Cardiac muscle cell (in vitro differentiated cells and primary cell): ENCODE measurements around the gene CFAP65. TPM values are rescaled to one million over a fixed set of nuclear protein-coding genes. Genes with fewer than 3 reads are reported as not detected.

Source experiments
- DNase-seq, 2 donors: peaks; one replicate each; pipeline versions ENCODE4 v3.0.0 to v3.0.0-alpha.2; 2010 to 2017; ENCODE audit warnings: low read depth in 1 of 2, low spot score in 1 of 2
- H3K27ac ChIP-seq: fragments of 200-600 bp; sonication (generic); 2 replicates; pipeline ENCODE4 v1.5.1; 2016
- H3K27me3 ChIP-seq: fragments of 200-600 bp; sonication (generic); 2 replicates; pipeline ENCODE4 v1.6.0; 2016; ENCODE audit warnings: control low read depth
- H3K36me3 ChIP-seq: fragments of 200-600 bp; sonication (generic); 2 replicates; pipeline ENCODE4 v1.5.1; 2016; ENCODE audit warnings: control low read depth
- H3K4me1 ChIP-seq: fragments of 200-600 bp; sonication (generic); 2 replicates; pipeline ENCODE4 v1.8.1; 2017; ENCODE audit warnings: low read depth, mild to moderate bottlenecking, mixed run types
- H3K4me3 ChIP-seq: fragments of 200-600 bp; sonication (generic); 2 replicates; pipeline ENCODE4 v1.5.1; 2016; ENCODE audit warnings: mild to moderate bottlenecking
- H3K9me3 ChIP-seq: fragments of 200-600 bp; sonication (generic); 2 replicates; pipeline ENCODE4 v1.5.1; 2017; ENCODE audit warnings: low read depth, mild to moderate bottlenecking, control low read depth
- CTCF ChIP-seq: IDR thresholded peaks from 2 replicates; pipeline ENCODE4 v1.5.1; 2012; ENCODE audit warnings: low read depth, mild to moderate bottlenecking, low read length
- polyA plus RNA-seq: library from polyadenylated mRNA; unstranded; fragments of >200 nt; fragmentation: Nextera tagmentation; extraction: Ambion mirVana; gene quantifications from 2 replicates; pipeline ENCODE4 v1.2.1, GENCODE V29; 2016
- total RNA-seq: library from RNA; depleted of rRNA; stranded (reverse); fragments of >200 nt; gene quantifications from 2 replicates; pipeline ENCODE4 v1.2.3, GENCODE V29; 2016

The CFAP65 gene
- total and polyA plus RNA-seq, 2 experiments from 2014 or later = 0.45 to 2.2 TPM

DNA sequence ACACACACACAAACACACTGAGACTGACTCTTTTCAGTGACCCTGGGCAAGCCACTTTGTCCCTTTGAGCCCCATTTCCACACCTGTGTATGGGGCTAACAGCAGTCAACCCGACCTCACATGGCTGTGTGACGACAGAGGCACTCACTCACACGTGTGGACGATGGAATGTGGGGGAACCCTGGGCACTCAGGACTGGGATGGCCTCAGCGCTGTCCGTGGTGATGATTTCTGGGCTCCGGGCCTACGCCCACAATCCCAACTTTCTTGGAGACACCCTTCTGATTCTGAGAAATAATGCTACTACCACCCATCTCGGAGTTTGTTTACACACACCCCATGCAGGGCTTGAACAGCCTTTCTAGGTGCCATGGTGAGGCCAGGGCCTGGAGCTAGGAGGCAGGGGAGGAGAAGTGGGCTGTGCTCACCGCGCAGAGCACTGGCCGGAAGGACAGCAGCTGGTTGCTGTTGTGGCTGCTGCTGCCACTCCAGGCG lies 49.6 kb downstream of the CFAP65 start:
- Histone ChIP-seq H3K4me1 (peaks cover 4% of the 10 kb centered on the region), H3K9me3 (no peaks in the 10 kb centered on the region), H3K27ac (no peak overlapping the region), H3K4me3 (no peak overlapping the region), H3K27me3 (peaks cover 98% of the 10 kb centered on the region), H3K36me3 (no peaks in the 10 kb centered on the region)
- peak; percentile 37 to 54 for DNase-seq
- TF ChIP-seq CTCF = no peak

- no peak overlapping the region for H3K27ac ChIP-seq
- H3K9me3 ChIP-seq = no peaks in the 10 kb centered on the region
- TF ChIP-seq CTCF = no peak
- no peaks in the 10 kb centered on the region for H3K36me3 ChIP-seq
- H3K4me3 ChIP-seq = no peak overlapping the region
- peaks cover 4% of the 10 kb centered on the region for H3K4me1 ChIP-seq
- H3K27me3 ChIP-seq = peaks cover 100% of the 10 kb centered on the region
- no peak for DNase-seq
Measured at GRCh38 chr2:218990612-218991011, 50.7 kb downstream of the CFAP65 start.

DNA sequence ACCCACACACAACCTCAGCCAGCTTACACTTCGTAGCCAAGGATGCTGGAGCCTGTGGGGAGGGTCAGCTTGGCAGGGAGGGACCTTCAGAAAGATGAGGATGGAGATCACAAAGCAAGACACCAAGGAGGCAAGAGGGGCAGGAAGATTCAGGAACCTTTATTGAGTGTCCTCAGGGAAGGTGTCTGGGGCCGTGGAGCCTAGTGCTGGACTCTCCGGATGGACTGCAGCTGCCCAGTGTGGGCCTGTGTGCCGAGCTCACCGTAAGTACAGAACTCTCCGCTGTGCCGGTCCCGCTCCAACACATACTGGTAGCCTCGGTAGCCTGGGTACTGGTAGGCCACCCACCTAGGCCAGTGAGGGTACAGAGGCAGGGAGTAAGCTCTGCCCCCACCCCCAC lies 51.3 kb downstream of the CFAP65 start:
- TF ChIP-seq CTCF = no peak
- no peak for DNase-seq
- H3K4me3 ChIP-seq = no peak overlapping the region
- H3K27ac ChIP-seq = no peak overlapping the region
- H3K9me3 ChIP-seq = no peaks in the 10 kb centered on the region
- no peaks in the 10 kb centered on the region for H3K36me3 ChIP-seq
- H3K27me3 ChIP-seq = peaks cover 100% of the 10 kb centered on the region
- H3K4me1 ChIP-seq = peaks cover 5% of the 10 kb centered on the region

DNA sequence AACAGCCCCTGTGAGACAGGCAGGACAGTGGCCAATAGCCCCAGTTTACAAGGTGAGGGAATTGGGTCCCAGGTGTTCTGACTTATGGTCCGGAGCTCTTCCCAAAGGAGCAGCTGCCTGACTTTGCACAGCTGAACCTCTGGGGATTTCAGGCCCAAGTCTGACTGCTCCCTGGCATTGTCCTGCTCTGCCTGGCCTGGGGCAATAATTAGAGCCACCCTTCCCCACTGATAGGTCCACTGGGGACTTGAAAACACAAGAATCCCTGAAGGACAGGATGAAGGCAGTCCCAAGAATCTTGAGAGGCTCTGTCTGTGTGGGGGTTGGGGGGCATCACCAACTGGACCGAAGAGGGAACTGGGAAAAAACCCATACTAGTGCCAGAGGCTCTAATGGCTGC lies 52.7 kb downstream of the CFAP65 start:
- no peak for TF ChIP-seq CTCF
- no peak overlapping the region for H3K27ac ChIP-seq

DNA sequence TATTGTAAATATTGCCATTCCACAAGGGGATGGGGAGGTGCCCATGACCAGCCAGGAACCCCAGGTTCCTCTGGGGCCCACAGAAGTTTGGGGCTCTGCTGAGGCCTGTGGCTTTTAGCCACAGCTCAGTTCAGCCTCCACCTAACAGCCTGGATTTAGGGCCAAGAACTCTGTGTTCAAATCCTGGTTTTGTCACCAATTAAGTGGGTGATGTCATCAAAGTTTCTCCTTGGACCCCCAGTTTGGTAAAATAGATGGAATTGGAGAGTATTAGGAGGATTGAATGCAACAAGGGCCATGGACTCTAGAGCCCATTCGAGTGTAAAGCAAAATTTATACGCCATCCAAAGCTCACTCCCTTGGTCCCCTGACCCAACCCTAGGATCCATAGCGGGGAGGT lies 53.2 kb downstream of the CFAP65 start:
- DNase-seq = no peak
- Histone ChIP-seq H3K4me3 (no peak overlapping the region), H3K9me3 (no peaks in the 10 kb centered on the region), H3K36me3 (no peaks in the 10 kb centered on the region), H3K4me1 (peaks cover 5% of the 10 kb centered on the region), H3K27ac (no peak overlapping the region), H3K27me3 (peaks cover 100% of the 10 kb centered on the region)
- no peak for TF ChIP-seq CTCF

More for the DNA sequence above, 52.7 kb downstream of the CFAP65 start:
- no peaks in the 10 kb centered on the region for H3K36me3 ChIP-seq
- H3K4me3 ChIP-seq = no peak overlapping the region
- H3K27me3 ChIP-seq = peaks cover 100% of the 10 kb centered on the region
- peaks cover 7% of the 10 kb centered on the region for H3K4me1 ChIP-seq
- no peaks in the 10 kb centered on the region for H3K9me3 ChIP-seq
- DNase-seq = no peak
